ENCODE data around the gene FBXW5.

FBXW5 gene

GRCh38 chr9:136936645-136937170 is 7.8 kb downstream of the FBXW5 start:
- in situ Hi-C loops (cut with HindIII; ENCODE audit: low sequenced_read_pairs), result loop anchor here (10.0 kb wide), 2 partner anchors 52 to 122 kb away; partner anchors contain the start of gene TRAF2

- in situ Hi-C loops (cut with HindIII; ENCODE audit: low sequenced_read_pairs), result loop anchor here (10.0 kb wide), 2 partner anchors 51 to 121 kb away; partner anchors contain the start of gene TRAF2
Measured at GRCh38 chr9:136935651-136936050, 8.9 kb downstream of the FBXW5 start.

GRCh38 chr9:136934277-136934676 is 10.3 kb downstream of the FBXW5 start:
- in situ Hi-C loops (cut with HindIII; ENCODE audit: low sequenced_read_pairs), result loop anchor here (10.0 kb wide), 2 partner anchors 49 to 119 kb away; partner anchors contain the start of gene TRAF2

GRCh38 chr9:136931611-136932130 is 12.9 kb downstream of the FBXW5 start:
- in situ Hi-C loops (cut with HindIII; ENCODE audit: low sequenced_read_pairs), result loop anchor here (10.0 kb wide), 2 partner anchors 47 to 117 kb away; partner anchors contain the start of gene TRAF2

GRCh38 chr9:136930014-136930413 is 14.5 kb downstream of the FBXW5 start:
- in situ Hi-C loops (cut with HindIII; ENCODE audit: low sequenced_read_pairs), result loop anchor here (10.0 kb wide), 2 partner anchors 45 to 115 kb away; partner anchors contain the start of gene TRAF2

DNA sequence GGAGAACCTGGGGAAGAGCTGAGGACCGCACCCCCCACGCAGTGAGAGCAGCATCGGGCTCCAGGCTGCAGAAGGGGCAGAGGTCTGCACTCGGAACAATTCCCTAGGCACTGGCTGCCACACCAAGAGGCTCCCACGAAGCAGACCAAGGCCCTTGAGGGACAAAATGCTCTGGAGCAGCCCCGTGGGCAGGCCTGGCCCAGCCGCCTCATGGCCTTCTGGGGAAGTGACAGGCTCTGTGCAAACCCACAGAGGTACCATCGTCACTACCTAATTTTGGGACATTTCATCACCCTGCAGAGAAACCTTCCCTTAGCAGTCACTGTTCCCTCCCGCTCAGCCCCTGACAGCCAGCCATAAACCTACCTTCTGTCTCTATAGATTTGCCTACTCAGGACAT is 15.9 kb downstream of the FBXW5 start:
- in situ Hi-C loops (cut with HindIII; ENCODE audit: low sequenced_read_pairs), result no loop called here

- in situ Hi-C loops (cut with HindIII; ENCODE audit: low sequenced_read_pairs), result no loop called here
Measured at GRCh38 chr9:136927343-136928271, 16.9 kb downstream of the FBXW5 start.

DNA sequence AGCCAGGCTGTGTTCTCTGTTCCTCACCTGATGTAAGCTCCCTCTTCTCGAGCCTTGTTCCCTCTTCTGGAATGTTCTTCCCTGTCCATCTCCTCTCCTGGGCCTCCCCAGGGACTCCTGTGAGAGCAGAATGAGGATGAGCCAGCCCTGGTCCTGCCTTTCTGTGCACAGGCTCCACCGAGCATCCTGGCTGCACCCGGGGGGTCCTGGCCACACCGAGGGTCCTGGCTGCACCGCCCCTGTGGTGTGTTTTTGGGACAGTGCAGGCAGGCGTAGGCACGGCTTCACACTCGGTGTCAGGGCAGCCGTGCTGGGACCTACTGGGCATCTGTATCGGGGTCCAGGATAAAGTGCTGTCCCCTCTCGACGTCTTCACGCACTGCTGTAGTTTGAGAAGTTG is 17.8 kb downstream of the FBXW5 start:
- in situ Hi-C loops (cut with HindIII; ENCODE audit: low sequenced_read_pairs), result no loop called here

DNA sequence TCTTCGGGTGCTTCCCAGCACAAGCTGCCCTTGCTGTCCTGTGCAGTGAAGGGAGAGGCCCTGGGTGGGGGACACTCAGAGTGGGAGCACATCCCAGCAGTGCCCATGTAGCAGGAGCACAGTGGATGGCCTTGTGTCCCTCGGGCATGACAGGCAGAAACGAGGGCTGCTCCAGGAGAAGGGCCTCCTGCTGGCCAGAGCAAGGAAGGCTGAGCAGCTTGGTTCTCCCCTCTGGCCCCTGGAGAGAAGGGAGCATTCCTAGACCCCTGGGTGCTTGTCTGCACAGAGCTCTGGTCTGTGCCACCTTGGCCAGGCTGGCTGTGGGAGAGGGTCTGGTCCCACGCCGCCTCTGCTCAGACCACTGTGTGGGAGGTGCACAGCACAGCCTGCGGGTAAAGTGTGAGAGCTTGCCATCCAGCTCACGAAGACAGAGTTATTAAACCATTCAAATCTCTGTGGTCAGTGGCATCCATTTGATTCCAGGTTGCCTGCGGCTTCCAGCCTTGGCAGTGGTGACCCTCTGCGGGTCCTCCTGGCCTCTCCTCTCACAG is 18.3 kb downstream of the FBXW5 start:
- in situ Hi-C loops (cut with HindIII; ENCODE audit: low sequenced_read_pairs), result no loop called here

GRCh38 chr9:136925414-136926153 is 19.0 kb downstream of the FBXW5 start:
- in situ Hi-C loops (cut with HindIII; ENCODE audit: low sequenced_read_pairs), result no loop called here

- in situ Hi-C loops (cut with HindIII; ENCODE audit: low sequenced_read_pairs), result no loop called here
Measured at GRCh38 chr9:136923881-136924280, 20.7 kb downstream of the FBXW5 start.

- in situ Hi-C loops (cut with HindIII; ENCODE audit: low sequenced_read_pairs), result no loop called here
Measured at GRCh38 chr9:136922540-136922939, 22.0 kb downstream of the FBXW5 start.

DNA sequence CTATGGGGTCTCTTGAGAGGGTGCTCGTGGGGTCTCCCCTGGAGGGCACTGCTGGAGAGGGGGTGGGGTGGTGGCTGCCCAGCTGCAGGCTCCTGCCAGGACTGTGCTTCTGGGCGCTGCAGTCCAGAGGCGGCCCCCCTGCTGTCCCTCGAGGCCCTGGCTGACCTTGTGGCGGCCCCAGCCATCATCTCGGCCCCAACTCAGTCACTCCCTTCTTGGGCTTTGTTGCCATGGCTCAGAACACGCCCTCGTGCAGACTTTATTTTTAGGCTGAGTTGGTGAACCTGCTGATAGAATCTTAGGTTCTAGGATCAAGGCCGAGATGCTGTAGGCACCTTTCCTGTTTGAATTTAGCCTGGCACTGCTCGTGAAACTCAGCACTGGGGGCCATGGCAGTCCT is 22.8 kb downstream of the FBXW5 start:
- in situ Hi-C loops (cut with HindIII; ENCODE audit: low sequenced_read_pairs), result no loop called here

GRCh38 chr9:136921307-136921706 is 23.2 kb downstream of the FBXW5 start:
- in situ Hi-C loops (cut with HindIII; ENCODE audit: low sequenced_read_pairs), result no loop called here

DNA sequence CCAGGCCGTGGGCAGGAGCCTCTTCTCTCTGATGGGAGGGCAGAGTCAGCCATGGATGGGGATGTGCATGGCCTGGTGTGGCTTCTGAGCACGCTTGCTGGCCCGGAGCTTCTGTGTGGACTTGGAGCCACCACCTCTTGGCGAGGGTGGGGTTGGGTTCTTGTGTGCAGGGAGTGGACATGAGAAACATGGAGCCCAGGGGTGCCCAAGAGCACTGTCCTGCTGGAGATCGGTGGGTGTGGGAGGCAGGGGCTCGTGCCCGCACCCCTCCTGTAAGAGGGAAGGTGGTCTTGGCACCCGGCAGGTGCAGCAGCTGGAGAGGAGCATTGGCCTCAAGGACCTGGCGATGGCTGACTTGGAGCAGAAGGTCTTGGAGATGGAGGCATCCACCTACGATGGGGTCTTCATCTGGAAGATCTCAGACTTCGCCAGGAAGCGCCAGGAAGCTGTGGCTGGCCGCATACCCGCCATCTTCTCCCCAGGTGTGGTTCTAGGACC is 23.8 kb downstream of the FBXW5 start:
- in situ Hi-C loops (cut with HindIII; ENCODE audit: low sequenced_read_pairs), result no loop called here

- in situ Hi-C loops (cut with HindIII; ENCODE audit: low sequenced_read_pairs), result no loop called here
Measured at GRCh38 chr9:136920069-136920468, 24.5 kb downstream of the FBXW5 start.

GRCh38 chr9:136917902-136918301 is 26.6 kb downstream of the FBXW5 start:
- in situ Hi-C loops (cut with HindIII; ENCODE audit: low sequenced_read_pairs), result no loop called here

DNA sequence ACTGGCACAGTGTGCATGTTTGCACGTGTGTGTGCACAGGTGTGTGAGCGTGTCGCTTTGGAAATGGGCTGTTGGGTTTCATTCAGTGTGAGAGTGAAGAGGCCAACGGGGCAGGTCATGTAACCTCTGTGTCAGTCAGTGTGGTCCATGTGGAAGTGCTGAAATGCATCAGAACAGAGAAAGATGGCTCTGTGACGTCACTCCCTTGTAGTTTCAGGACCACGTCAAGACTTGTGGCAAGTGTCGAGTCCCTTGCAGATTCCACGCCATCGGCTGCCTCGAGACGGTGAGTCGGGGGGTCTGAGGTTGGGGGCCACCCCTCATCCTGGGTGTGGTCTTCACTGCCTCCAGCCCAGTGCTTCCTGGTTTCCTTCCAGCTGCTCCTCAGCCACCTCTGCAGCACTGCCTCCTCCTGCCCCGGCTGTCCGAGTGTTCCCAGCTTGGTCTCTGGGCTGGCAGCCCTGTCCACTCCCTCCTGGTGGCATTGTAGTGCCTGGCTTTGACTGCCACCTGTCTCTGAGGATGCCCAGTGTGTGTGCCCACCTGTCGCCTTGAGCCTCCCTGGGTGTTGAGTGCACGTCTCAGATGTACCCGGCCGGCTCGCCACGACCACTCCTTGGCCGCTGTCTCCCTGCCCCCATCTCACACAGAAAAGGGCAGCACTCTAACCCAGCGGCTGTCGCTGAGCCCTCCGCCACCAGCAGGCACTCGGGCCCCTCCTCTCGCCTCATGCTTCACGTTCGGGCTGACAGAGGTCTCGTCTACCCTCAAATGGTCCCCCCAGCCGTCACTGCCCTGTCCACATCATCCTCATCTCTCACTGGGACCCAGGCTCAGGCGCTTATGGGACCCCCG is 28.0 kb downstream of the FBXW5 start:
- in situ Hi-C loops (cut with HindIII; ENCODE audit: low sequenced_read_pairs), result no loop called here

DNA sequence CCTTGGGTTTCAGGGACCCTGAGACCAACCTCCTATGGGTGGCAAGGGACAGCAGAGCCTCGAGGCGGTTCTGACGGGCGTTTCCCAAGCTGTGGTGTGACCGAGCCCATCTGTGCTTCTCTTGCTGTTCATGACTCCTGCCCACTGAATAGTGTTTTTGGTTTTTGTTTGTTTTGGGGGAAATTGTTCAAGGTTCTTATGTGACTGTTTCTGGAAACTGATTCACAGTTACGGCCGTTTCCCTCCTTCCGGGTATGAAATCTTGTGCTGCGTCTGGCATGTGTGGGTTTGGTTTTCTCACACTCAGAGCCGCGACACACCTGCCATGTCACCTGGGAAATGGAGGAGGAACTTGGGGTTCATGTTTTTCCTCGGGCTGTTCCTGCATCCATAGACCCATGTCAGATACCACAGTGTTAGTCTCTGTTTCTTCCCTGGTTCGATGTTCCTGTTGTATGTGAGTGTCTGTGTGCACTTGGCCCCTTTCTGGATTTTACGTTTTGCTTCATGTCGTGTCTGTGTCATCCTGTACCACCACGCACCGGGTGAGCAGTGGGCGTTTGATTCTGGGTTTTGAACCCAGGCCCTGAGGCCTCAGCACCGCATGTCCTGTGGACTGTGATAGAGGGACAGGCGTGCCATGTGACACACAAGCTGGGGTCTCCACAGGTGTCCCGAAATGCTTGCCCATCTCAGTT is 28.8 kb downstream of the FBXW5 start:
- in situ Hi-C loops (cut with HindIII; ENCODE audit: low sequenced_read_pairs), result no loop called here
